ENCODE measurements around the gene FAM81A. TPM values are rescaled to one million over a fixed set of nuclear protein-coding genes. Genes with fewer than 3 reads are reported as not detected.

FAM81A gene
- total and polyA plus RNA-seq, 9 of the 15 experiments (the other 6 are each of a cell fraction or from before 2014, with no cell fraction given): not detected

DNA sequence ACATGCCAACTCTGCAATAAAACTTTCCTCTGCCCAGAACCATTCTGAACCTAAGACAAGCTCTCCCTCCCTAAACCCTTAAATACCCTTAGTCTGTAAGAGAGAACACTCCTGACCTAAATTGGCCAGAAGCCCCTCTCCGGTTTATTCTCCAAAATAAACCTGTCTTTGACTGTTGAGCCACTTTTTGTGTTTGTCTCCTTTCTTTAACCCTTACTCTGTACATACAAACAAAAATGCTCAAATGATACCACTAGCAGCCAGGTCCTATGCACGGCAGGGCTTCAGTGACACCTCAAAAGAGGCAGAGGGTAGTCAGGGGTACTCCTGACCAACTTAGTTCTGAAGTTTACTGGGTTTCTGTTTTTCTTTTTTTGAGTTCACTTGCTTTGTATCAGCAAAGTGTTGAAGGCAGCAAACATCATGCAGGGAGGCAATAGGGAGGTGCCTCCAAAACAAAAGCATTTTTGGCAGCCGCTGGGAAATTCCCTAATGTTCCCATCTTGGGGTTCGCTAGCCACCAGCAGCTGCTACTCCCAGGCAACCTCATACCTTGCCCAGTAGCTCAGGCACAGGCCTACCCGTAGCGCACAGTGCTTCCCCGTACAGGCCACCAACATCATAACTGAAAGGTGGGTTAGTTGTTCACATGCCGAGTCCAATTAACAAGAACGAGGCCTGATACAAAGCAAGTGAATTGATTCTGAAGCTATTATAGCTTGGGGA lies 110.7 kb downstream of the FAM81A start (continued):
- TF ChIP-seq ZBTB2 (IDR thresholded peaks at IDR 0.05) (no peak), ZNF445 (CRISPR knock-in tag; IDR thresholded peaks at IDR 0.05; ENCODE audit: low read depth) (no peak), LEF1 (IDR thresholded peaks at IDR 0.05) (no peak), ZNF143 (CRISPR knock-in tag; IDR thresholded peaks at IDR 0.05) (no peak), FOXK2 (conservative IDR thresholded peaks at IDR 0.05 in 1 of 2, IDR thresholded peaks at IDR 0.05 in 1 of 2; ENCODE audit: low read depth in 2 of 2) (no peak)
- TF ChIP-seq, protein P1, sequence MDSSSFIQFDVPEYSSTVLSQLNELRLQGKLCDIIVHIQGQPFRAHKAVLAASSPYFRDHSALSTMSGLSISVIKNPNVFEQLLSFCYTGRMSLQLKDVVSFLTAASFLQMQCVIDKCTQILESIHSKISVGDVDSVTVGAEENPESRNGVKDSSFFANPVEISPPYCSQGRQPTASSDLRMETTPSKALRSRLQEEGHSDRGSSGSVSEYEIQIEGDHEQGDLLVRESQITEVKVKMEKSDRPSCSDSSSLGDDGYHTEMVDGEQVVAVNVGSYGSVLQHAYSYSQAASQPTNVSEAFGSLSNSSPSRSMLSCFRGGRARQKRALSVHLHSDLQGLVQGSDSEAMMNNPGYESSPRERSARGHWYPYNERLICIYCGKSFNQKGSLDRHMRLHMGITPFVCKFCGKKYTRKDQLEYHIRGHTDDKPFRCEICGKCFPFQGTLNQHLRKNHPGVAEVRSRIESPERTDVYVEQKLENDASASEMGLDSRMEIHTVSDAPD (CRISPR knock-in tag; IDR thresholded peaks at IDR 0.05): no peak
- TF ChIP-seq, protein P2, sequence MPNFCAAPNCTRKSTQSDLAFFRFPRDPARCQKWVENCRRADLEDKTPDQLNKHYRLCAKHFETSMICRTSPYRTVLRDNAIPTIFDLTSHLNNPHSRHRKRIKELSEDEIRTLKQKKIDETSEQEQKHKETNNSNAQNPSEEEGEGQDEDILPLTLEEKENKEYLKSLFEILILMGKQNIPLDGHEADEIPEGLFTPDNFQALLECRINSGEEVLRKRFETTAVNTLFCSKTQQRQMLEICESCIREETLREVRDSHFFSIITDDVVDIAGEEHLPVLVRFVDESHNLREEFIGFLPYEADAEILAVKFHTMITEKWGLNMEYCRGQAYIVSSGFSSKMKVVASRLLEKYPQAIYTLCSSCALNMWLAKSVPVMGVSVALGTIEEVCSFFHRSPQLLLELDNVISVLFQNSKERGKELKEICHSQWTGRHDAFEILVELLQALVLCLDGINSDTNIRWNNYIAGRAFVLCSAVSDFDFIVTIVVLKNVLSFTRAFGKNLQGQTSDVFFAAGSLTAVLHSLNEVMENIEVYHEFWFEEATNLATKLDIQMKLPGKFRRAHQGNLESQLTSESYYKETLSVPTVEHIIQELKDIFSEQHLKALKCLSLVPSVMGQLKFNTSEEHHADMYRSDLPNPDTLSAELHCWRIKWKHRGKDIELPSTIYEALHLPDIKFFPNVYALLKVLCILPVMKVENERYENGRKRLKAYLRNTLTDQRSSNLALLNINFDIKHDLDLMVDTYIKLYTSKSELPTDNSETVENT (CRISPR knock-in tag; IDR thresholded peaks at IDR 0.05): no peak

All from K562 (cell line).